Measurements from ENCODE around the gene LRRC75B. TPM values are rescaled to one million over a fixed set of nuclear protein-coding genes. Genes with fewer than 3 reads are reported as not detected.
"Not testable (repeated sequence)": the region's sequence is repeated elsewhere in the genome, so short reads cannot be mapped to it uniquely, and the experiment has no call there.

Gene LRRC75B
- total RNA-seq, 1 donor from 2014 or later: 4.2 TPM

DNA sequence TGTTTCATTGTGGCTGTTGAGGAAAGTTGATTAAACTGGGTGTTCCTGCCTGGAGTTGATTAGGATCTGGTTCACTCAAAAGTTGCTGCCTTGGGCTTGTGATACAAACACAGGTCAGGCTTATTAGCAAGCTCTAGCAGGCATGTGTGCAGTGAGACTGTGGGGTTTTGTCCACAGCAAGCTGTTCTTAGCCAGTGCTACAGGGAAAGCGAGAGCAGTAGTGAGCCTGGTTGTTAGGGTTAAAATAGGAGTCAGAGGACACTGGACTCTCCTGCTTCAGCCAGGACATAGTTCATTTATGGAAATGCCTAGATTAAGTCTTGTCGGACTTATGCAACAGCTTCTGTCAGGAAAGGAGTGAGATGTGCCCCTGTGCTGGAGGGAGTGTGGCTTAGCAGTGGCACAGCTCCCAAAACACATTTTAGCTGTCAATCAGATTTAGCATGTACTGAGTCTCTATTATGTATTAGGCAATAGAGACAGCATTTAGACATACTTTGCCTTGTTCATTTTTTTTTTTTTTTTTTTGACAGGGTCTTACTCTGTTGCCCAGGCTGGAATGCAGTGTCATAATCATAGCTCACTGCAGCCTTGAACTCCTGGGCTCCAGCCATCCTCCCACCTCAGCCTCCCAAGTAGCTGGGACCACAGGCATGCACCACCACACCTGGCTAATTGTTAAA is 28.4 kb downstream of the LRRC75B start:
- DNase-seq (ENCODE audit: low spot score): peak; percentile 6
- intact Hi-C loops (cut with DNase I): no loop called here

DNA sequence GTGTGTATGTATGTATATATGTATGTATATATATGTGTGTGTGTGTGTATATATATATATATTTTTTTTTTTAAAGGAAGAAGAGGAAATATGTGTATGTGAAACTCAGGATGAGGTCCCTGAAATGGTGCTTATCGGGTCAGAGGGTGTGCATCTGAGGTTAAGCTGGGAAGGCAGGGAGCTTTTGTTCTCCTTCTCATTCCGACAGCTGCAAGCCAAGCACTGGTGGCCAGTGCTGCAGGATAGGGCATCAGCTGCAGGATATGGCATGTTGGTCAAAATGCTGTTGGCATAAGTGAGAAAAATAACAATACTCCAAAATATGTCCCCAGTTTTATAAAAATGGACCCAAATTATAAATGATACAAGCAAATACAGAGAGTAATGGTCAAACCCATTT is 29.6 kb downstream of the LRRC75B start:
- intact Hi-C loops (cut with DNase I): no loop called here
- DNase-seq (ENCODE audit: low spot score): no peak

DNA sequence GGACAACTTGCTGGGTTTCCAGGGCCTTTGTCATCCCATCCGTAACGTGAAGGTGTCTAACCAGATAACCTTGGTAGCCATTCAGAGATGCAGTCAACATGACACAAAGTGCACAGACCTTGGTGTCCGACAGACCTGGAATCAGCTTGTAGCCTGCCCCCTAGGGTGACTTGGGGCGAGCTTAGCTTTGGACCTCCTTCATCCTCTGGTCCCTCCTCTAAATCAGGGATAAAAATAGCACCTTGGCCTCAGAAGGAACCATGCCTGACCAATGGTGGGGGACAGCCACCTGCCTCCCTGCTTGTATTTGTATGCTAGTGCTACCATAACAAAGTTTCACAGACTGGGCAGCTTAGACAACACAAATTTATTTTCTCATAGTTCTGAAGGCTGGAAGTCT is 33.4 kb downstream of the LRRC75B start:
- no peak for DNase-seq (ENCODE audit: low spot score)
- intact Hi-C loops (cut with DNase I): no loop called here

DNA sequence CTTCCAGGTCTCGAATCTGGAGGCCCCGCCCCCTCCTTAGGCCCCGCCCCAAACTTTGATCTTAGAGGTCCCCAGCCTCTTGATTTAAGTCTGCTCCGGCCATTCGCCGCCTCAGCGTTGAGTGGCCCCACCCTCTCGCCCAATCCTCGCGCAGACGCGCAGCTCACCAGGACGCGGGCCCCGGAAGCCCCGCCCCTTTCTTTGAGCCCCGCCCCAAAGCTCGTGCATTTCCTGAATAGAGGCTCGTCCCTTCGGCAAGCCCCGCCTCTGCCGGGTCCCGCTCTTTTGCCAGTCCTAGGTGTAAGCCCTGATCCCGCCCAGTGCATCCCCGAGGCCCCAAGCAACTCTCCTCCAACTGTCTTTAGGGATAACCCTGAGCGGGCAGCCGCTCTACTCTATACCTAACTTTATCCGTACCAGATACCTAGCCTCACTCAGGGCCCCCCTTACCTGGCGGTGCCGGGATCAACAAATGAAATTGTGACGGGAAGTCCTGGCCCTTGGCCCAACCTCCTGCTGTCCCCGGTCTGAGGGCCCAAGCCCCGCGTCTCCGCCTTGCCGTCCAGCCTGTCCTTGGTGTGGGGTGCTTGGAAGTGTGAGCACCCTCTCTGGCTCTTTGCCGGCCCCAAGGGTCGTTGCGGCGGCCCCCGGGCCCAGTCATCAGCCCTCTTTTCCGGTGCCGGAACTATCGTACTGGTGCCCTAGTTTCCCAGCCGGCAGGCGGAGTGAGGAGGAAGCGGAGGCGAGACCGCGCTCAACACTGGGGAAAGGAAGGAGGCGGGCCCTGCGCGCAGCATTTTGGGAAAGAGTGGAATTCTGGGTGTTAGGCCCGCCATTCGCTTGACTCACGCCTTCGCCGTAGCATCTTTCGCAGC is 37.5 kb downstream of the LRRC75B start, which contains the start of gene SNRPD3:
SNRPD3 (plus strand) TSS at position 835 of the 875 bp plus-strand sequence. CDS start 1,676 bp downstream, outside the sequence.
- intact Hi-C loops (cut with DNase I): no loop called here
- peak; percentile 100 for DNase-seq (ENCODE audit: low spot score)

DNA sequence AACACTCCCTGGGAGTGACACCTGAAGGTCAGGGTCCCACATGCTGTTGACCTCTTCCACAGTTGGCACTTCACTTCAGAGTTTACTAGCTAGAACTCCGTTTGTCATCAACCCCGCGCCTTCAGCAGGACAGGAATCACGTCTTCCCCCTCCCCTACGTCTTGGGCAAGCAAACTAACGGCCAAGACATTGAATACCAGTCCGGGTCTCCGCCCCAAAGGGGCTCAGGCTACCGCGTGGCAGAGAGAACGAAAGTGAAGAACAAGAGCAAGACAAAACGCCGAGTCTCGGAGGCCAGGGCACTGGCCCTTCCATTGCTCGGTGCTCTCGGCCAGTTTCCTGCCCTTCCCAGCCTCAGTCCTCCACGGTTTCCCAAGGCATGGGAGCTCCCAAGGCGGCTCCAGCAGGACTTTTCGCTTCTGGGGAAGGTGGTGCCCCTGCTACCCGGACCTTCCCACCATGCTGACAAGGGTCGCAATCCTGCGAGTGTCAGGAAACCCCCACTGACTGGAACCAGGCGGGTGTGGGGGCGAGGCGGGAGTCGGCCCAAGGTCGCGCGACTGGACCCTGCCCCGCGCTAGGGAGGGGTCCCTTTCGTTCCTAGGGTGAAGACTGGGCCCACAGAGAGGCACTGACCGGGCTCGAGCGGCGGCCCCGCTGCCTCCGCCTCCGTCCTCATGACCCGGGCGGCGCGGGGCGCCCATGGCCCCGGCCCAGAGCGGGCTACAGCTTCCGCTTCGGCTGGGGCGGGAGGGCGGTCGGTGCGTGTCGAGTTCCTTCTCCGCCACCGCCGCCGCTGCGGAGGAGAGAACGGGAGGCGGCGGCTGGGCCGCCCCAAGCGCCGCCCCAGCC is 38.3 kb downstream of the LRRC75B start, which contains the start of gene GUCD1:
GUCD1 (minus strand) TSS at position 826 of the 852 bp plus-strand sequence; CDS start at position 679, 147 bp downstream.
- no peak for DNase-seq (ENCODE audit: low spot score)
- intact Hi-C loops (cut with DNase I): no loop called here

DNA sequence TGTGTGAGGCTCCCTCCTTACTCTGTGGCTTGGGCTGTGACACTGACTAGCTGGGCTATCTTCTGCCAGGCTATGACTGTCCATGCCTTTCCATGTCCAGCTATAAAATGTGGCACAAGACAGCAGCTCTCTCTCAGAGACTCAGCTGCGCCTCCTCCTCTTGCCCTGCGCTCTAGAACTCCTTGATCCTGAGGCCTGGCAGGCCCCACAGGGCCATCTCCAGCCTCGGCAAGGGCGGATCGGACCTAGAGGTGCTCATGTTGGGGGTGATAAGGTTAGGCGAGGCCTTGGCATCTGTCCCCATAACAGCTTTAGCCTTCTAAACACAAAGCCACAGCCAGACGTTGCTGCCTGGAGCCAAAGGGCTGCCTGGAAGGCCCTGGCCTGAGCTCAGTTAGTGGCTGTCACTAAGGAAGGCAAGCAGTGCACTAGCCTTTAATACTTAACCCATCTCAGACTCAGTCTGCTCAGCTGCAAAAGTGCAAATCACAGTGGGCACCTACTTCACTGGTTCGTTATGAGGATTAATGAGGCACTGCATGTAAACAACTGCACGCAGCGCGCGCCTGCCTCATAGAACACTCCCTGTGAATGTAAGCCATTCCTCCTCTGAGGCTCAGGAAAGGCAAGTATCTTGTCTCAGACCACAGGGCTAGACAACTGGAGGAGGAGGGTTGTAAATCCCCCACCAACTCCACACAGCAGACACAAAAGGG is 39.1 kb downstream of the LRRC75B start:
- no peak for DNase-seq (ENCODE audit: low spot score)
- intact Hi-C loops (cut with DNase I): no loop called here

DNA sequence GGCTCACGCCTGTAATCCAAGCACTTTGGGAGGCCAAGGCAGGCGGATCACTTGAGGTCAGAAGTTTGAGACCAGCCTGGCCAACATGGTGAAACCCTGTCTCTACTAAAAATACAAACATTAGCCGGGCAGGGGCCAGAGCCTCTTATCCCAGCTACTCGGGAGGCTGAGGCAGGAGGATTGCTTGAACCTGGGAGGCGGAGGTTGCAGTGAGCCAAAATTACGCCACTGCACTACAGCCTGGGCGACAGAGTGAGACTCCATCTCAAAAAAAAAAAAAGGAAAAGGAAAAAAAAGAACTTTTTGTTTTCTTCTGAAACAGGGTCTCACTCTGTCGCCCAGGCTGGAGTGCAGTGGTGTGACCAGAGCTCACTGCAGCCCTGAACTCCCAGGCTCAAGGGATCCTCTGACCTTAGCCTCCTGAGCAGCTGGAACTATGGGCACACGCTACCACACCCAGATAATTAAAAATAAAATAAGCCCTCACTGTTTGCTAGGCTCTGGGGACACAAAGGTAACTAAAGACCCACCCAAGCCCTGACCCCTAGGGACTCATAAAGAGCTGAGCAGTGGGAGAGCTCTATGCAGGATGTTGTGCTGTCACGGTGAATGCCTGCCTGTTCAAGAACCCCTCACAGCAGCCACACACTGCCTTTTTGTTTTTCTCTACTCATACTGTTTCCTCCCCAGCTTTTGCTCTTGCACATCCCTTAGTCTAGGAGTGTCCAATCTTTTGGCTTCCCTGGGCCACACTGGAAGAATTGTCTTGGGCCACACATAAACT is 40.2 kb downstream of the LRRC75B start:
- intact Hi-C loops (cut with DNase I); DNase-seq (ENCODE audit: low spot score): not testable (repeated sequence)

DNA sequence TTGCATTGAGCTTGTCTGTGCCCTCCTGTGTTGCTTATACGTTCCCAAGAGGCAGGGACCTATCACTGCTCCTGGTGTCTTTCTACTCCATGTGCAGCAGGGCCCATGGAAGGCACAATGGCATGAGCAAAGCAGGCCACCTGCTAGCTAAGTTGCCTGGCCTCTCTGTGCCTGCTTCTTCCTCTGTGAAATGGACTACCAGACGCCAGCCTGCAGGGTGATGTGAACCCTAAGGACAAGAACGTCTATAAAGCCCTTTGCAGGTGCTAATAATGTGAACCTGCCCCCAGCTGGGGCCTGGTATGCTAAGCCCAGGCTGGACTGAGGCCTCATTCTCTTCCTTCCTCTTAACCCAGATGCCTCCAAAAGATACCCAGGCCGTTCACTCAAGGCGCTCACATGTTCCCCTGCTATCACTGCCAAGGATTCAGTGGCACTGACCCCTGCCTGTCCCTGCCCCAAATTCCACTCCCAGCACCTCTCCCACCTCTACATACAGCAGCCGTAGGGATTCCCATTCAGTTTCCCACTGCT is 41.9 kb downstream of the LRRC75B start:
- intact Hi-C loops (cut with DNase I): no loop called here
- DNase-seq (ENCODE audit: low spot score): no peak

DNA sequence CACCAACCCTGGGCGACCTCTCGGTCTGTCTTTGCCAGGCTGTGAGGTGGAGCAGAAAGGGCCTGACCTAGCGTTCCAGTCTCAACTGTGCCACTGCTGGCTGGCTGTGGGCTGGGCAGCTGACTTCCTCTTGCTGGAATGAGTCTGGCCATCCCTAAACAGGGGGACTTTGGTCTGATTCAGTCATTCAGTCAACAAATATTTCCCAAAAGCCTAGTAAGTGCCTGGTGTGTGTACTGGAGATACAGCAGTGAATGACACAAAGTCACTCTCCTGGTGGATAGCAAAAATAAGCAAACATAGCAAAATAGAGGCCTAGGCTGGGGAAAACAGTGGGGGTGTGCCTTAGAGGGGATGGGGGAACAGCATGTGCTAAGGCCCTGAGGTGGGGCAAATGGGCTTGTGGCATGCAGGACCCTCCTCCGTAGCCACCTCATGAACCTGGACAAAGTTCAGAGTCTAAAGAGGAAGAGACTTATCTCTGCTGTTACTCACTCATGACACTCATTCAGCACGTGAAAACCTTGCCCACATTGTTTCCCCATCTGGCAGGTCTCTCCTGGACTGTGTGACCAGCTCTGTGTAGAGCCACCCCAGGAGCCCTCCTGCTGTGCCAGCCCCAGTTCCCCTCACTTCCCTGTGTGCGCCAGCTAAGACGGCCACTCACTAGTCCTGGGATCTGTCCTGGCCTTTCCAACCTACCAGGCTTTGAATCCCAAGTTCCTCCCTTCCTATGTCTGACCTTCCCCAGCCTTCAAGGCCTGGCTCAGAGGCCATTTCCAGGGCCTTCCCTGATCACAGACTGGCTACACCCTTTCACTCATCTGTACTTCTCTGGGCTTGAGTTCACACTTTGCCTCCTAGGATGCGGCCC is 42.6 kb downstream of the LRRC75B start:
- no peak for DNase-seq (ENCODE audit: low spot score)
- intact Hi-C loops (cut with DNase I): no loop called here

DNA sequence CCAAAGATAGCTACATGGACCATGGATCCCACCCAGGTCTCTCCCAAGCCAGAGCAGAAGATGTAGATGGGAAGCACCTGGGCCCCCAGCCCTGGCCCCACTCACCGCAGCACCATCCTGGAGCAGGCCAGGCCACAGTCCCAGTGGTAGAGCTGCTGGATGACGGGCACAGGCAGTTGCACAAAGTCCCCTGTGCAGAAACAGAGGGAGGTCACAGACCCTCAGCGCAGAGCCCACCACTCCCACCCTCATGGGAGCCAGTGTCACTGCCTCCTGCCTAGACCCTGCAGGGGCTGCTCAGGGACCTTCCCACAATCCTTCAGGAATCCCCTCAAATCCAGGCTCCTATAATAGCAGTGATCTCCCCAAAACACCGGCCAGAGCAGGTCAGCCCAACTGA is 44.1 kb downstream of the LRRC75B start:
- intact Hi-C loops (cut with DNase I): no loop called here
- no peak for DNase-seq (ENCODE audit: low spot score)

DNA sequence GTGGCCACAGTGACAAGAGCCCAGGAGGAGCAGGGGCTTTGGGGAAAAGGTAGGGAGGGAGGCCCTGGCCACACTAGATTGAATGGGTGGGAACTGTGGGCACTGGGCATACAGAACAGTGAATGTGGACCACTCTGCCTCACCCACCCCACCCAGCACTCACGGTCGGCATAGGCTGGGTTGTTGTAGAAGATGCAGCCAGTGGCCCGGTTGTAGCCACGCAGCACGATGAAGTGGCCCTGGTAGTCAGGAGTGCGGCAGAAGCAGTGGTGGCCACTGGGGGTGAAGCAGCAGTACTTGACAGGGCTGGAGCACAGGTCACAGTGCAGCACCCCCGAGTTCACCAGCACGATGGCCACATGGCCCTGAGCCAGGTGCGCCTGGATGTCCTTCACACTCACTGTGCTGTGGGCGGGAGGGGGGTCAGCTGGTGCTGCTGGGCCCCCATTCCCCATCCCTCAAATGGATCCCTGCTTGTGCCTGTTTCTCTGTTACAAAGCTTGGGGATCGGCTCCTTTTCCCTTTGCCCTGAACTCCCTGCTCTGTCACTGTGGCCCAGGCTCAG is 49.1 kb downstream of the LRRC75B start:
- no peak for DNase-seq (ENCODE audit: low spot score)
- intact Hi-C loops (cut with DNase I): no loop called here

DNA sequence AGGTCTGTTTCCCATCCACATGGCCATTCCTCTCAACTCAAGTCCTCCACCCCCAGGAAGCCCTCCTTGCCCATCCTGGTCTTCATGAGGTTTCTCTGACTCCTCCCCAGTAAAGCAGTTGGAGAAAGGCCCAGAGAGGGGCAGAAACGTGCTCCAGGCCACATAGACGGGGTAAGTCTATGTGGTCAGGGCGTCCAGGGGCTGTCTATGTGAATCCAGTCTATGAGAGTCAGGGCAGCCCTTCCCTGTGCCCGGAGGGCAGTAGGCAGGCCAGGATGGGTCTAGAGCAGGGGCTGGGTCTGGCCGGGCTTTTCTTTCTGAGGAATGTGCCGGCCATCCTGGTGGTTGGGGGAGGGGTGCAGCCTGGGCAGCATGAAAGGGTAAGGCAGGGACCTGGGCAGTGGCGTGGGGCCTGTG is 49.7 kb downstream of the LRRC75B start:
- intact Hi-C loops (cut with DNase I): no loop called here
- DNase-seq (ENCODE audit: low spot score): no peak

DNA sequence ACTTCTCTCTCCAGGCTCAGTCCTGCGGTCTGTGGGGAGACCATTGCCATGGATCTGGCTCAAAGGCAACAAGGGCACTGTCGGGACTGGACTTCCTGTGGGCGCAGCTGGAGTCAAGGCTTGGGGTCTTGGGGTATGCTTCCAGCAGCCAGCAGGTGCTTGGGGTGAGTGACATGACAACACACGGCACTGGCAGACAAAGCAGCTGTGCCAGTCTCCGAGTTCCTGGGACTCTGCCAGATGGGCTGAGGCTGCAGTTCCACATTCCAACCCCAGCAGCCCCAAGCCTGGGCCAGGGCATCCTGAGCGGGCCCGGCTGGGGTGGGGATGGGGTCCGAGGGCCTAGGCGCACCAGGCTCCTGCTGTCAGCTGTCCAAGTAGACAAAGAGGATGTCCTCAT is 50.2 kb downstream of the LRRC75B start:
- intact Hi-C loops (cut with DNase I): no loop called here

DNA sequence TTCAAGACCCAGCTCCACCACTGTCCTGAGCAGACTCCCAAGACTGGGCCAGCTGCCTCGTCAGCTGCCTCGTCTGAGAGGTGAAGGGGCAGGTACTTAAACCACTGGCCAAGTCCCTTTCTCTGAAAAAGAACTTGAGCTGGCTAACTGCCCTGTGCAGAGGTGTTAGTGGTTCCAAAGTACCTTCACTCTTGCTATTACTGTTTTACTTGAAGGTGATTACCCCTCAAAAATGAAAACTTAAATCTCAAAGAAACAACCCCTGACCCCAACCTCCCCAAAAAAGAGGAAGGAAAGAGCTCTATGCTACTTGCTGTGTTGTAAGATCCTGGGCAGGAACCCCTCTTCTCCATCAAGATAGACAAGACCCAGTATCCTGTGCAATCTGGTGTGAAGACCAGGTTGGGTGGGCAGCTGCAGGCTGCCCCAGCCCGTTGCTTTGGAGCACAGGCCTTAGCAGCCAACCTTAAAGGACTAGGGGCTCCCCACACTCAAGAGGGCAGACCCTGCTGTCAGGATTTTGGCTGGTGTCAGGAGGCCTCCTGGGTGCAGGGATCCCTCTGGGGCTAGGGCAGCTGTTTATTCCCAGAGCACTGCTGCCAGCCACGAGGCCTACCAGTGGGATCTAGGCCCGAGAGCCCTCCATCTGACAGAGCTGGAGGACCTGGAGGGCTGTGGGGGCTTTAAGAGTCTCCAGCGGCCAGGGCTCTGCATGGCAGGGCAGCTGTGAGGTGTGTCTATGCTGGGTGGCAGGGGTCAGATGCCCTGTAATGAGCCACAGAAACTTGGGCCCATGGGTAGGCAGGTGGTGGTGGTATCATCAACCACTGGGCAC is 51.0 kb downstream of the LRRC75B start:
- DNase-seq (ENCODE audit: low spot score): no peak
- intact Hi-C loops (cut with DNase I): no loop called here

More for the DNA sequence above, 50.2 kb downstream of the LRRC75B start:
- peak; percentile 80 for DNase-seq (ENCODE audit: low spot score)

DNA sequence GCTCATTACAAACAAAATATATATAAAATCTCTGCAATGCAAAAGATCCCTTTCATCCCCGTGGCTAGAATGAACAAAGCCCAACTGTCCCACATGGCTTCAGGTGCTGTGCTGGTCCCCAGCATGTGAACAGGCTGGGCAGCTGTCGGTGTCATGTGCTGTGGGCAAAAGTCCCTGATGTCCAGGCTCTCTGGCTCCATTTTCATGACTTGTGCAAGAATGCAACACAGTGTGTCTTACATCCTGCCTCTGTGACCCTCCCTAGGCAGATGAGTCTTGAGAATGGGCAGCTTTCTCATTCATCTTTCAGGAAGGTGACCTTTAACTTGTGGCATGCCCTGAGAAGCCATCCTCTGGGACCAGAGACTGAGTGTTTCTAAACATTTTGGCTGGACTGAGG is 52.4 kb downstream of the LRRC75B start:
- intact Hi-C loops (cut with DNase I): no loop called here
- no peak for DNase-seq (ENCODE audit: low spot score)

DNA sequence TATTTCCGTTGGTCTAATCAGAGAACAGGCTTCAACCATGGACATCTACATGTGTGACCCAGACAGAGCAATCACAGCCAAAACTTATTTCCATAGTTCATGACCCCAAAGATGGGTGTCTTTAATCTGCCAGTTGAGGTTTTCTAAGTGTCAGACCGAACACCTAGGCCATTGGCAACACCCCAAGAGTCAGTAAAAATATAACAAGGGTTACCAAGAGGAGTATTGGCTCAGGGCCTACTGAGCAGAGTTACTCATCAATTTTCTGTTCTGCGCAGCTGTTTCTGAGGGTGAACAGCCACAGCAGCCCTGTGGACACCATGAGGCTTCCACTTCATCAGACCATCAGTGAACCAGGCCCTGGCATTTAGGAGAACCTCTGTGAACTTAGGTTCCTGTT is 56.8 kb downstream of the LRRC75B start:
- DNase-seq (ENCODE audit: low spot score): no peak
- intact Hi-C loops (cut with DNase I): no loop called here
